ENCODE results near the gene FAT2.

FAT2 gene

GRCh38 chr5:151569132-151570046 is 21.7 kb downstream of the FAT2 start:
- no peaks in the 10 kb centered on the region for H3K36me3 ChIP-seq (ENCODE audit: low read length)
- H2AFZ ChIP-seq (ENCODE audit: low read depth, low read length, severe bottlenecking): no peak overlapping the region
- H3K4me2 ChIP-seq (ENCODE audit: low read depth, low read length, poor library complexity, severe bottlenecking): no peak overlapping the region
- no peak overlapping the region for H3K27ac ChIP-seq (ENCODE audit: low read depth, low read length)
- no peaks in the 10 kb centered on the region for H3K27me3 ChIP-seq (ENCODE audit: low read length)
- no peaks in the 10 kb centered on the region for H4K20me1 ChIP-seq (ENCODE audit: low read depth, low read length)
- no peaks in the 10 kb centered on the region for H3K79me2 ChIP-seq (ENCODE audit: insufficient read depth, low read length)
- no peaks in the 10 kb centered on the region for H3F3A ChIP-seq (ENCODE audit: insufficient read depth)
- no peak overlapping the region for H3K9ac ChIP-seq (ENCODE audit: low read length)
- H3K4me3 ChIP-seq (ENCODE audit: insufficient read depth, low read length, poor library complexity, severe bottlenecking): no peak overlapping the region
- no peaks in the 10 kb centered on the region for H3K9me2 ChIP-seq (replicated peaks; ENCODE audit: insufficient read depth, low read length)
- H3K9me3 ChIP-seq (ENCODE audit: insufficient read depth, low read length): no peaks in the 10 kb centered on the region
- TF ChIP-seq EZH2phosphoT487 (conservative IDR thresholded peaks at IDR 0.05; ENCODE audit: low read length): no peak
- TF ChIP-seq CTCF (IDR thresholded peaks at IDR 0.05; ENCODE audit: insufficient read depth, low read length, poor library complexity, severe bottlenecking): no peak

- no peak overlapping the region for H3K4me3 ChIP-seq (ENCODE audit: insufficient read depth, low read length, poor library complexity, severe bottlenecking)
- no peaks in the 10 kb centered on the region for H4K20me1 ChIP-seq (ENCODE audit: low read depth, low read length)
- no peaks in the 10 kb centered on the region for H3K36me3 ChIP-seq (ENCODE audit: low read length)
- H3K27ac ChIP-seq (ENCODE audit: low read depth, low read length): no peak overlapping the region
- H2AFZ ChIP-seq (ENCODE audit: low read depth, low read length, severe bottlenecking): no peak overlapping the region
- TF ChIP-seq CTCF (IDR thresholded peaks at IDR 0.05; ENCODE audit: insufficient read depth, low read length, poor library complexity, severe bottlenecking) (no peak), EZH2phosphoT487 (conservative IDR thresholded peaks at IDR 0.05; ENCODE audit: low read length) (no peak)
- H3K9ac ChIP-seq (ENCODE audit: low read length): no peak overlapping the region
- H3F3A ChIP-seq (ENCODE audit: insufficient read depth): no peaks in the 10 kb centered on the region
- H3K27me3 ChIP-seq (ENCODE audit: low read length): no peaks in the 10 kb centered on the region
- no peaks in the 10 kb centered on the region for H3K79me2 ChIP-seq (ENCODE audit: insufficient read depth, low read length)
- no peaks in the 10 kb centered on the region for H3K9me2 ChIP-seq (replicated peaks; ENCODE audit: insufficient read depth, low read length)
- no peak overlapping the region for H3K4me2 ChIP-seq (ENCODE audit: low read depth, low read length, poor library complexity, severe bottlenecking)
- no peaks in the 10 kb centered on the region for H3K9me3 ChIP-seq (ENCODE audit: insufficient read depth, low read length)
These were observed 23.1 kb downstream of the FAT2 start for GRCh38 chr5:151568036-151568435.

GRCh38 chr5:151565971-151566370 is 25.2 kb downstream of the FAT2 start:
- Histone ChIP-seq H3K4me2 (ENCODE audit: low read depth, low read length, poor library complexity, severe bottlenecking) (no peak overlapping the region), H3K4me3 (ENCODE audit: insufficient read depth, low read length, poor library complexity, severe bottlenecking) (no peak overlapping the region), H3K9ac (ENCODE audit: low read length) (no peak overlapping the region), H4K20me1 (ENCODE audit: low read depth, low read length) (no peaks in the 10 kb centered on the region), H3F3A (ENCODE audit: insufficient read depth) (no peaks in the 10 kb centered on the region), H3K9me3 (ENCODE audit: insufficient read depth, low read length) (no peaks in the 10 kb centered on the region), H3K27me3 (ENCODE audit: low read length) (no peaks in the 10 kb centered on the region), H3K9me2 (replicated peaks; ENCODE audit: insufficient read depth, low read length) (no peaks in the 10 kb centered on the region), H3K27ac (ENCODE audit: low read depth, low read length) (no peak overlapping the region), H3K36me3 (ENCODE audit: low read length) (no peaks in the 10 kb centered on the region), H3K79me2 (ENCODE audit: insufficient read depth, low read length) (no peaks in the 10 kb centered on the region), H2AFZ (ENCODE audit: low read depth, low read length, severe bottlenecking) (no peak overlapping the region)
- TF ChIP-seq EZH2phosphoT487 (conservative IDR thresholded peaks at IDR 0.05; ENCODE audit: low read length): no peak
- TF ChIP-seq CTCF (IDR thresholded peaks at IDR 0.05; ENCODE audit: insufficient read depth, low read length, poor library complexity, severe bottlenecking): no peak

Data from SU-DHL-6 (cell line).